ENCODE measurements around the gene EMID1.

GRCh38 chr22:29193021-29193420, 12.7 kb upstream of the EMID1 start:
- no peak for TF ChIP-seq CTCF (IDR thresholded peaks at IDR 0.05)
- no peak for TF ChIP-seq POLR2A (IDR thresholded peaks at IDR 0.05)
